K562 (cell line): ENCODE data around the gene TRAK1.

Source experiments
- AFF4 ChIP-seq: sonication (generic); formaldehyde crosslinking; IDR thresholded peaks from 2 replicates; pipeline ENCODE4 v1.8.0; 2023; ENCODE audit warnings: mild to moderate bottlenecking, missing genetic modification reagents
- CTCF ChIP-seq, 3 experiments: IDR thresholded peaks in 2 of 3; conservative IDR thresholded peaks in 1 of 3; 2 replicates each; pipeline ENCODE4 v1.5.1; 2011 to 2012; ENCODE audit warnings: low read length in 3 of 3, mild to moderate bottlenecking in 3 of 3, control low read depth in 2 of 3, improper control_type of control experiment in 1 of 3, inconsistent platforms in 1 of 3, low read depth in 1 of 3, mixed read lengths in 1 of 3, moderate library complexity in 1 of 3; ENCODE audit not compliant: insufficient read depth in 2 of 3
- MEF2A ChIP-seq: IDR thresholded peaks from 2 replicates; pipeline ENCODE4 v1.6.1; 2011; ENCODE audit warnings: low read depth, mild to moderate bottlenecking, low read length, moderate library complexity; ENCODE audit not compliant: control insufficient read depth
- PHTF2 ChIP-seq: fragments of 250-450 bp; sonication (Bioruptor Pico); IDR thresholded peaks from 2 replicates; pipeline ENCODE4 v1.5.0; 2021; ENCODE audit warnings: mild to moderate bottlenecking
- POLR2A ChIP-seq: fragments of 450-650 bp; conservative IDR thresholded peaks from 2 replicates; pipeline ENCODE4 v1.6.1; 2016
- TCF3 ChIP-seq: sonication (generic); formaldehyde crosslinking; IDR thresholded peaks from 2 replicates; pipeline ENCODE4 v1.4.0; 2020; ENCODE audit warnings: mild to moderate bottlenecking, missing genetic modification reagents

- TF ChIP-seq MEF2A = no peak
- TF ChIP-seq AFF4 (CRISPR knock-in tag) = no peak
- no peak for TF ChIP-seq PHTF2 (CRISPR knock-in tag)
- TF ChIP-seq CTCF (IDR thresholded peaks at IDR 0.05 in 2 of 3, conservative IDR thresholded peaks at IDR 0.05 in 1 of 3; ENCODE audit: insufficient read depth in 2 of 3, low read depth in 1 of 3, low read length in 3 of 3) = no peak
- no peak for TF ChIP-seq POLR2A
- no peak for TF ChIP-seq TCF3 (CRISPR knock-in tag)
Observed at GRCh38 chr3:42182555-42182954, 91.4 kb downstream of the TRAK1 start.
